Activated effector memory CD4-positive, alpha-beta T cell treated with Interleukin-2 at 50 U/mL for 16 hours (primary cell): ENCODE measurements around the gene FAM217B.

Experiments used
- DNase-seq: peaks from one replicate; pipeline ENCODE4 v3.0.0-alpha.2; 2020

FAM217B gene

GRCh38 chr20:59940129-59940955, at the start of gene FAM217B, which contains the start of gene PPP1R3D:
TSS of gene FAM217B (plus strand) at chr20:59940389. CDS start at chr20:59943944, 3,555 bp downstream.
TSS of gene PPP1R3D (minus strand) at chr20:59940305. CDS start at chr20:59939931, 374 bp downstream.
- DNase-seq: peak; percentile 86

GRCh38 chr20:59891581-59891980, 48.6 kb upstream of the FAM217B start:
- no peak for DNase-seq

- no peak for DNase-seq
These were observed 44.3 kb upstream of the FAM217B start for GRCh38 chr20:59895908-59896307.

- DNase-seq: no peak
These were observed 37.7 kb upstream of the FAM217B start for GRCh38 chr20:59902470-59902869.

- no peak for DNase-seq
These were observed 36.6 kb upstream of the FAM217B start for GRCh38 chr20:59903621-59904020.

- DNase-seq: no peak
These were observed 31.3 kb upstream of the FAM217B start for GRCh38 chr20:59908855-59909254.

GRCh38 chr20:59911041-59911440, 29.1 kb upstream of the FAM217B start:
- DNase-seq: no peak

- no peak for DNase-seq
These were observed 27.6 kb upstream of the FAM217B start for GRCh38 chr20:59912609-59913008.

- DNase-seq: no peak
These were observed 19.2 kb upstream of the FAM217B start for GRCh38 chr20:59920944-59921343.

- DNase-seq: no peak
These were observed 16.7 kb upstream of the FAM217B start for GRCh38 chr20:59923514-59923913.

GRCh38 chr20:59925359-59925758, 14.8 kb upstream of the FAM217B start:
- DNase-seq: no peak

GRCh38 chr20:59925899-59926298, 14.3 kb upstream of the FAM217B start:
- no peak for DNase-seq

- DNase-seq: no peak
These were observed 8.5 kb upstream of the FAM217B start for GRCh38 chr20:59931511-59932312.

- DNase-seq: no peak
These were observed 7.4 kb upstream of the FAM217B start for GRCh38 chr20:59932616-59933295.

GRCh38 chr20:59933296-59933848, 6.8 kb upstream of the FAM217B start, which contains the start of gene SYCP2:
TSS of gene SYCP2 (minus strand) at chr20:59933637. CDS start at chr20:59922413, 11,224 bp downstream.
- DNase-seq: peak; percentile 60

GRCh38 chr20:59933849-59934585, 6.2 kb upstream of the FAM217B start:
- peak; percentile 72 for DNase-seq

- no peak for DNase-seq
These were observed 4.6 kb upstream of the FAM217B start for GRCh38 chr20:59935457-59936185.

GRCh38 chr20:59936409-59936808, 3.8 kb upstream of the FAM217B start:
- no peak for DNase-seq

GRCh38 chr20:59937150-59937549, 3.0 kb upstream of the FAM217B start:
- no peak for DNase-seq

GRCh38 chr20:59938221-59938620, 2.0 kb upstream of the FAM217B start:
- DNase-seq: no peak

- no peak for DNase-seq
These were observed 1.5 kb upstream of the FAM217B start for GRCh38 chr20:59938696-59939051.
